Ascending aorta (tissue), 2 donors: Measurements from ENCODE around the gene CYBRD1. TPM values are rescaled to one million over a fixed set of nuclear protein-coding genes. Genes with fewer than 3 reads are reported as not detected.
"Not testable (repeated sequence)": the region's sequence is repeated elsewhere in the genome, so short reads cannot be mapped to it uniquely, and the experiment has no call there.

Source experiments
- DNase-seq, 2 donors: peaks; one replicate each; pipeline ENCODE4 v3.0.0-alpha.2; 2019; ENCODE audit warnings: low spot score in 2 of 2
- H3K27ac ChIP-seq, 2 donors: fragments of 200-600 bp; sonication (generic); one replicate each; pipeline ENCODE4 v1.5.1; 2016 to 2017; ENCODE audit warnings: mild to moderate bottlenecking in 1 of 2
- H3K27me3 ChIP-seq: fragments of 200-600 bp; sonication (generic); one replicate; pipeline ENCODE4 v1.5.1; 2017
- H3K36me3 ChIP-seq, 2 donors: fragments of 200-600 bp; sonication (generic); one replicate each; pipeline ENCODE4 v1.5.1; 2016
- H3K4me1 ChIP-seq, 2 donors: fragments of 200-600 bp; sonication (generic); one replicate each; pipeline ENCODE4 v1.5.1; 2016 to 2017; ENCODE audit warnings: mild to moderate bottlenecking in 1 of 2
- H3K4me3 ChIP-seq, 2 donors: fragments of 200-600 bp; sonication (generic); one replicate each; pipeline ENCODE4 v1.5.1; 2016 to 2017; ENCODE audit warnings: mild to moderate bottlenecking in 1 of 2
- H3K9me3 ChIP-seq, 2 donors: fragments of 200-600 bp; sonication (generic); one replicate each; pipeline ENCODE4 v1.5.1; 2016
- intact Hi-C: fragments of 100-400 bp; cut with DNase I; formaldehyde crosslinking; loops from one replicate; pipeline ENCODE4 v1.15.1; 2023
- total RNA-seq: library from RNA; depleted of rRNA; stranded (reverse); fragments of >200 nt; gene quantifications from one replicate; pipeline ENCODE4 v1.1.0, GENCODE V29; 2016
- TF ChIP-seq, protein P1 (sequence below), 3 experiments: fragments of 200-600 bp in 2 of 3; fragments of 450-650 bp in 1 of 3; sonication (generic) in 2 of 3; IDR thresholded peaks; one replicate each; pipeline ENCODE4 v1.5.1; 2016 to 2019; ENCODE audit warnings: antibody characterized with exemption in 3 of 3, mild to moderate bottlenecking in 1 of 3, moderate library complexity in 1 of 3

CYBRD1 gene
- total RNA-seq, 1 donor from 2014 or later: 222 TPM

DNA sequence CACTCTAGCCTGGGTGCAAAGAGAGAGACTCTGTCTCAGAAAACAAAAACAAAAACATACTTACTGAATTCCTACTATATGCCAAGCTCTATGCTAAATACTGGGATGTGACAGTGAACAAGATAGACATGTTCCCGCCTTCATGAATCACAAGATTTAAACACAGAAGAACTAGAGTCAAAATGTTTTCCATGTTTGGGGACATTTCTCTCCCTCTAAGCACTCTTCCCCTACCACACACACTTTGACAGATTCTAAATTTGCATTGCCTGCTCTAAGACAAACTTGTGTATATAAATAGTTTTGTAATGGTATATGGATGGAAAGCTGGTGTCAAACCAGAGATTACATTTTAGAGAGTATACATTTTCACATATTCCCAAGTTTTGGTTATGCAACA, 11.1 kb downstream of the CYBRD1 start:
- TF ChIP-seq, protein P1, sequence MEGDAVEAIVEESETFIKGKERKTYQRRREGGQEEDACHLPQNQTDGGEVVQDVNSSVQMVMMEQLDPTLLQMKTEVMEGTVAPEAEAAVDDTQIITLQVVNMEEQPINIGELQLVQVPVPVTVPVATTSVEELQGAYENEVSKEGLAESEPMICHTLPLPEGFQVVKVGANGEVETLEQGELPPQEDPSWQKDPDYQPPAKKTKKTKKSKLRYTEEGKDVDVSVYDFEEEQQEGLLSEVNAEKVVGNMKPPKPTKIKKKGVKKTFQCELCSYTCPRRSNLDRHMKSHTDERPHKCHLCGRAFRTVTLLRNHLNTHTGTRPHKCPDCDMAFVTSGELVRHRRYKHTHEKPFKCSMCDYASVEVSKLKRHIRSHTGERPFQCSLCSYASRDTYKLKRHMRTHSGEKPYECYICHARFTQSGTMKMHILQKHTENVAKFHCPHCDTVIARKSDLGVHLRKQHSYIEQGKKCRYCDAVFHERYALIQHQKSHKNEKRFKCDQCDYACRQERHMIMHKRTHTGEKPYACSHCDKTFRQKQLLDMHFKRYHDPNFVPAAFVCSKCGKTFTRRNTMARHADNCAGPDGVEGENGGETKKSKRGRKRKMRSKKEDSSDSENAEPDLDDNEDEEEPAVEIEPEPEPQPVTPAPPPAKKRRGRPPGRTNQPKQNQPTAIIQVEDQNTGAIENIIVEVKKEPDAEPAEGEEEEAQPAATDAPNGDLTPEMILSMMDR (IDR thresholded peaks at IDR 0.05): no peak
- Histone ChIP-seq H3K4me3 (no peak overlapping the region), H3K27me3 (no peaks in the 10 kb centered on the region), H3K36me3 (peaks cover 0 to 5% of the 10 kb centered on the region in 2 donors), H3K9me3 (no peaks in the 10 kb centered on the region), H3K4me1 (peaks cover 4 to 20% of the 10 kb centered on the region in 2 donors), H3K27ac (no peak overlapping the region)
- no peak for DNase-seq
- intact Hi-C loops: no loop called here

DNA sequence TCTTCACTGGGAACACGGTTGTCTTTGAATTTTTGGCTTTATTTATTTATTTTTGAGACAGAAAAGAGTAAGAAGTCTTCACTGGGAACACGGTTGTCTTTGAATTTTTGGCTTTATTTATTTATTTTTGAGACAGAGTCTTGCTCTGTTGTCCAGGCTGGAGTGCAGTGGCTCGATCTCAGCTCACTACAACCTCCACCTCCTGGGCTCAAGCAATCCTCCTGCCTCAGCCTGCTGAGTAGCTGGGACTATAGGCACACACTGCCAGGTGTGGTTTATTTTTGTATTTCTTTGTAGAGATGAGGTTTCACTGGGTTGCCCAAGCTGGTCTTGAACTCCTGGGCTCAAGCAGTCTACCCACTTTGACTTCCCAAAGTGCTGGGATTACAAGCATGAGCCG, 13.3 kb downstream of the CYBRD1 start:
- H3K27me3 ChIP-seq, DNase-seq, H3K36me3 ChIP-seq: not testable (repeated sequence)

DNA sequence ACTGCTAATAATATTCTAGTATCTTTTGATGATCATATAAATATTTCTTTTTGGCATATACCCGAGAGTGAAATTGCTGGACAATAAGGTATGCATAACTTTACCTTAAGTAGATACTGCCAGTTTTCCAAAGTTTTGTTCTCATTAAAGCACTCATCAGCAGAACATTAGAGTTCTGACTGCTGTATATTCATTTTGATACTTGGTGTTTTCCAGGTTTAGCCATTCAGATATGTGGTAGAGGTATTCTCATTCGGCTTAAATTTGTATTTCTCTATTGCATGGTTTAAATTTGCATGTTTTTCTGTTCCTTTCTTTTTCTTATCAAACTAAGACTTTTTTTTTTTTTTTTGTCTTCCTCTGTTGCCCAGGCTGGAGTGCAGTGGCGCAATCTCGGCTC, 18.2 kb downstream of the CYBRD1 start:
- H3K4me1 ChIP-seq: no peaks in the 10 kb centered on the region
- H3K36me3 ChIP-seq: peaks cover 20 to 32% of the 10 kb centered on the region in 2 donors
- H3K27ac ChIP-seq: no peak overlapping the region
- H3K9me3 ChIP-seq: no peaks in the 10 kb centered on the region
- intact Hi-C loops: no loop called here
- TF ChIP-seq, protein P1 (IDR thresholded peaks at IDR 0.05): no peak
- H3K4me3 ChIP-seq: no peak overlapping the region
- no peak for DNase-seq
- no peaks in the 10 kb centered on the region for H3K27me3 ChIP-seq

More for the DNA sequence above, 13.3 kb downstream of the CYBRD1 start:
- not testable (repeated sequence) for H3K9me3 ChIP-seq, H3K27ac ChIP-seq, H3K4me3 ChIP-seq
- H3K4me1 ChIP-seq: peaks cover 4 to 15% of the 10 kb centered on the region in 2 donors
- intact Hi-C loops: loop anchor here (5.0 kb wide), 1 partner anchor 387 kb away; the partner anchor contains the start of gene HAT1

DNA sequence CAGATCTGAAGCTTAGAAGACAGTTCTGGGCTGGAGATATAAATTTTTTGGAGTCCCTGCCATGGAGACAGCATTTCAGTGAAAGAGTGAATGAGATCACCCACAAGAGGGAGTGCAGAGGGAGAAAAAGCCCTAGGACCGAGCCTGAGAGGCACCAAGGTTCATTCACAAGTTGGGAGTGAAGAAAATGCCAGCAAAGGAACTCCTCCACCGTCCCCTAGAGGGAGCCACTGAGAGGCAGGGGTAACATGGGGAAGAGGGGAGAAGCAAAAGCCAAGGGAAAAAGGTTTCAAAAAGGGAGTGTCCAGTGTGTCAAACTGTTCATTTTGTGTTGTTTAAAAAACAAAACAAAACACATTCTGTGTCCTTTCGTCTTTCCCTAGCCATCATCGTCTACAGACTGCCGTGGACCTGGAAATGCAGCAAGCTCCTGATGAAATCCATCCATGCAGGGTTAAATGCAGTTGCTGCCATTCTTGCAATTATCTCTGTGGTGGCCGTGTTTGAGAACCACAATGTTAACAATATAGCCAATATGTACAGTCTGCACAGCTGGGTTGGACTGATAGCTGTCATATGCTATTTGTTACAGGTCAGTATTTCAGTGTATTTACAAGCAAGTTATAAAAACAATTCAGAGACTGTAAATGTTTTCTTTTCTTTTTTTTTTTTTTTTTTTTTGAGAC, 19.1 kb downstream of the CYBRD1 start:
- Histone ChIP-seq H3K9me3 (no peaks in the 10 kb centered on the region), H3K4me1 (no peaks in the 10 kb centered on the region), H3K36me3 (peaks cover 24 to 33% of the 10 kb centered on the region in 2 donors), H3K27ac (no peak overlapping the region), H3K4me3 (no peak overlapping the region), H3K27me3 (no peaks in the 10 kb centered on the region)
- TF ChIP-seq, protein P1 (IDR thresholded peaks at IDR 0.05): peak in 1 of 3 experiments; percentile 8
- intact Hi-C loops: no loop called here
- no peak for DNase-seq

DNA sequence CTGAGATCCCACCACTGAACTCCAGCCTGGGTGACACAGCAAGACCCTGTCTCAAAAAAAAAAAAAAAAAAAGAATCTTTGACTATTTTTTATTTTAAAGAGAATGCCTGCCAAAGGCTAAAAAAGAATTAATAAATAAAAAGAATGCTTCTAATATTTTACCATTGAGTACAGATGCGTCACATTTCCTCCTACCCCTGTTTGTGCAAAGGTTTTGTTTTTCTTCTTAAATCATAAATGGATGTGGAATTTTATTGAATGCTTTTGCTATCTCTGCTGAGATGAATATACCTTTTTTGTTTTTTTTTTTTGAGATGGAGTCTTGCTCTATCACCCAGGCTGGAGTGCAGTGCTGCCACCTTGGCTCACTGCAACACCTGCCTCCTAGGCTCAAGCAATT, 22.8 kb downstream of the CYBRD1 start:
- Histone ChIP-seq H3K27ac (no peak overlapping the region), H3K27me3 (no peaks in the 10 kb centered on the region), H3K9me3 (no peaks in the 10 kb centered on the region), H3K36me3 (peaks cover 24 to 48% of the 10 kb centered on the region in 2 donors), H3K4me1 (no peaks in the 10 kb centered on the region), H3K4me3 (no peak overlapping the region)
- DNase-seq: no peak
- intact Hi-C loops: no loop called here
- TF ChIP-seq, protein P1 (IDR thresholded peaks at IDR 0.05): no peak

DNA sequence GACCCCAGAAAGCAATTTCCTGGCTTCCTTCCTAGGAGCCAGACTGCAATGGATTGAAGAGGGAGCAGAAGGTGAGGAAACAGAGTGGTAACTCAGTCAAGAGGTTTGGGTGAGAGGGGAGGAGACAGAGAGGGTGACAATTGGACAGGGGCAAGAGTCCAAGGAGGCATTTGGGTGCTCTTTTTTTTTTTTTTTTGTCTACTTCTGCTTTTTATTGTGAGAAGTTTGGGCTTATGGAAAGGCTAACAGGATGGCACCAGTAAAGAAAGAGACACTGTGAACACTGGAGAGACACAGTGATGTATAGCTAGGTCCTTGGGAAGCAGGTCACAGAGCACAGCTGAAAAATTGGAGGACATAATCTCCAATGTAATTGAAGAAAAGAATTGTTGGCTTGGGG, 25.0 kb downstream of the CYBRD1 start:
- Histone ChIP-seq H3K36me3 (peaks cover 15 to 44% of the 10 kb centered on the region in 2 donors), H3K27me3 (no peaks in the 10 kb centered on the region), H3K4me1 (no peaks in the 10 kb centered on the region), H3K4me3 (no peak overlapping the region), H3K9me3 (no peaks in the 10 kb centered on the region), H3K27ac (no peak overlapping the region)
- TF ChIP-seq, protein P1 (IDR thresholded peaks at IDR 0.05): no peak
- no peak for DNase-seq
- intact Hi-C loops: no loop called here
